ENCODE data around the gene CLCNKB. TPM values are rescaled to one million over a fixed set of nuclear protein-coding genes. Genes with fewer than 3 reads are reported as not detected.

CLCNKB gene
- total RNA-seq, 1 experiment from 2014 or later = 0.81 TPM

- H4K20me1 ChIP-seq (ENCODE audit: insufficient read depth) = no peaks in the 10 kb centered on the region
- no peak for DNase-seq (ENCODE audit: low read depth, low spot score)
- no peak overlapping the region for H3K9ac ChIP-seq (ENCODE audit: low read length)
- no peak overlapping the region for H2AFZ ChIP-seq (ENCODE audit: low read depth, low read length, poor library complexity, severe bottlenecking)
- H3K9me2 ChIP-seq (ENCODE audit: insufficient read depth) = no peaks in the 10 kb centered on the region
- ChIA-PET POLR2A (no interaction called here), RAD21 (ENCODE audit: low non-redundant PET in 1 of 2, low total read pairs in 2 of 2, uncharacterized antibody in 2 of 2, unreplicated experiment in 2 of 2) (no interaction called here), CTCF (no interaction called here)
- no peak overlapping the region for H3K4me3 ChIP-seq (replicated peaks in 1 of 2; ENCODE audit: low read depth in 1 of 2, low read length in 2 of 2)
- no TSS peak for BruUV-seq (replicated peaks)
- TF ChIP-seq RAD21 (IDR thresholded peaks at IDR 0.05; ENCODE audit: low read depth) = no peak
- TF ChIP-seq EGR1 (IDR thresholded peaks at IDR 0.05; ENCODE audit: low read depth) = no peak
- TF ChIP-seq POLR2AphosphoS5 (IDR thresholded peaks at IDR 0.05; ENCODE audit: low read depth, low read length) = no peak
- no peak for TF ChIP-seq SRF (IDR thresholded peaks at IDR 0.05; ENCODE audit: low read depth)
- TF ChIP-seq ZBTB33 (IDR thresholded peaks at IDR 0.05; ENCODE audit: extremely low read depth, insufficient replicate concordance, low read length) = no peak
- TF ChIP-seq SP1 (IDR thresholded peaks at IDR 0.05; ENCODE audit: low read depth) = no peak
- TF ChIP-seq ELF1 (IDR thresholded peaks at IDR 0.05; ENCODE audit: borderline replicate concordance, low read depth) = no peak
- no peak for TF ChIP-seq FOSL1 (IDR thresholded peaks at IDR 0.05; ENCODE audit: low read depth)
- TF ChIP-seq JUND (IDR thresholded peaks at IDR 0.05) = no peak
- no peak for TF ChIP-seq EZH2phosphoT487 (IDR thresholded peaks at IDR 0.05; ENCODE audit: borderline replicate concordance)
- TF ChIP-seq ATF3 (IDR thresholded peaks at IDR 0.05) = no peak
- no peak for TF ChIP-seq CTCF (IDR thresholded peaks at IDR 0.05 in 2 of 3, conservative IDR thresholded peaks at IDR 0.05 in 1 of 3; ENCODE audit: borderline replicate concordance in 1 of 3, insufficient read depth in 1 of 3, low read depth in 2 of 3, low read length in 2 of 3)
- no peaks in the 10 kb centered on the region for H3K27me3 ChIP-seq (ENCODE audit: insufficient read depth, low read length)
- no peak for ATAC-seq
- no peak overlapping the region for H3K27ac ChIP-seq (ENCODE audit: low read depth, low read length)
- H3K4me2 ChIP-seq (ENCODE audit: low read length) = no peak overlapping the region
- no peaks in the 10 kb centered on the region for H3K9me3 ChIP-seq (ENCODE audit: control insufficient read depth in 1 of 2, insufficient read depth in 1 of 2, low read depth in 1 of 2, low read length in 2 of 2)
- no peaks in the 10 kb centered on the region for H3K79me2 ChIP-seq (ENCODE audit: insufficient read depth, low read length)
- H3K4me1 ChIP-seq (ENCODE audit: control insufficient read depth in 1 of 2, insufficient read depth in 2 of 2, low read length in 2 of 2) = peaks cover 10 to 29% of the 10 kb centered on the region in 2 experiments
- H3K36me3 ChIP-seq (ENCODE audit: control insufficient read depth in 1 of 2, insufficient read depth in 2 of 2, low read length in 2 of 2) = no peaks in the 10 kb centered on the region
- intact Hi-C loops (cut with micrococcal nuclease) = no loop called here
Observed at GRCh38 chr1:16010837-16011236, 32.7 kb upstream of the CLCNKB start.

All from HCT116 (cell line).